ENCODE measurements around the gene CNOT2.

CNOT2 gene

GRCh38 chr12:70321191-70321590 lies 78.0 kb downstream of the CNOT2 start:
- no peak for TF ChIP-seq CTCF (IDR thresholded peaks at IDR 0.05; ENCODE audit: low read depth, low read length)

GRCh38 chr12:70327541-70327940 lies 84.3 kb downstream of the CNOT2 start:
- no peak for TF ChIP-seq CTCF (IDR thresholded peaks at IDR 0.05; ENCODE audit: low read depth, low read length)
- DNase-seq (ENCODE audit: extremely low read depth, low read depth), result no peak

More at GRCh38 chr12:70321191-70321590, 78.0 kb downstream of the CNOT2 start:
- no peak for DNase-seq (ENCODE audit: extremely low read depth, low read depth)

- no peak for DNase-seq (ENCODE audit: extremely low read depth, low read depth)
- no peak for TF ChIP-seq CTCF (IDR thresholded peaks at IDR 0.05; ENCODE audit: low read depth, low read length)
Measured at GRCh38 chr12:70329728-70330127, 86.5 kb downstream of the CNOT2 start.

- no peak for TF ChIP-seq CTCF (IDR thresholded peaks at IDR 0.05; ENCODE audit: low read depth, low read length)
- DNase-seq (ENCODE audit: extremely low read depth, low read depth), result no peak
Measured at GRCh38 chr12:70330158-70330557, 86.9 kb downstream of the CNOT2 start.

GRCh38 chr12:70332236-70332635 lies 89.0 kb downstream of the CNOT2 start:
- DNase-seq (ENCODE audit: extremely low read depth, low read depth), result no peak
- no peak for TF ChIP-seq CTCF (IDR thresholded peaks at IDR 0.05; ENCODE audit: low read depth, low read length)

- DNase-seq (ENCODE audit: extremely low read depth, low read depth), result no peak
Measured at GRCh38 chr12:70334742-70335141, 91.5 kb downstream of the CNOT2 start.

GRCh38 chr12:70338531-70338930 lies 95.3 kb downstream of the CNOT2 start:
- TF ChIP-seq CTCF (IDR thresholded peaks at IDR 0.05; ENCODE audit: low read depth, low read length), result no peak
- DNase-seq (ENCODE audit: extremely low read depth, low read depth), result no peak

More at GRCh38 chr12:70334742-70335141, 91.5 kb downstream of the CNOT2 start:
- TF ChIP-seq CTCF (IDR thresholded peaks at IDR 0.05; ENCODE audit: low read depth, low read length), result no peak
